Erythroblast (primary cell): ENCODE data around the gene TAF6L.

Source experiments
- GATA1 ChIP-seq: IDR thresholded peaks from 2 replicates; pipeline ENCODE4 v1.6.1; 2011; ENCODE audit warnings: low read depth, mild to moderate bottlenecking, control low read depth, low read length, moderate library complexity
- POLR2A ChIP-seq: IDR thresholded peaks from 2 replicates; pipeline ENCODE4 v1.6.1; 2011; ENCODE audit warnings: mild to moderate bottlenecking, low read length

DNA sequence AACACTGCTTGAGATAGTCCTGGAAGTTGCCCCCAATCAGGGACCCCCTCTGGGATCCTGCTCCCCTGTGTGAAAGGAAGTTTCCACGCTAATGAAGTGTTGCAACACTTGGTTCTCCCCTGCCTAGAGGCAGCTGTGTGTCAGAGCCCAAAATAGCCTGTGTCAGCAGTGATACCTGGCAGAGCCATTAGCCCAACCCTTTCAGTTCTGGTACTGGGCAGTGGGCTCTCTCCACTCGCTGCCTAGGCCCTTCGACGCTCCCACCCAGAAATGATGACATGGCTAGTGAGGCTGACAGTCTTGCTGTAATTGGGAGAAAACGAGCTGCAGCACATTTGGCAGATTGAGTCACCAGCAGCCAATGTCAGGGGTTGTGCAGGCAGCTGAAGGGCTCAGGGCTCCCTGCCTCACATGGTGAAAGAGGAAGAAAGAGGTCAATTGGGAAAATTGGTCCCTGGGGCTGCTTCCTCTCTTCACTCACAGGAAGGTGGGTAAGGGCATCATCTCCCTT is 35.5 kb downstream of the TAF6L start:
- TF ChIP-seq POLR2A (no peak), GATA1 (no peak)
